SK-N-SH treated with all-trans-retinoic acid at 6 μM for 48 hours (cell line): ENCODE measurements around the gene EML6.

Experiments used
- ARNTL ChIP-seq: fragments of 450-650 bp; formaldehyde crosslinking; IDR thresholded peaks from 2 replicates; pipeline ENCODE4 v1.5.0; 2020; ENCODE audit warnings: low read depth, mild to moderate bottlenecking, moderate library complexity, borderline replicate concordance
- CREB5 ChIP-seq: fragments of 250-450 bp; sonication (Bioruptor Pico); IDR thresholded peaks from 2 replicates; pipeline ENCODE4 v1.5.1; 2020; ENCODE audit warnings: low read depth, mild to moderate bottlenecking, moderate library complexity
- ISL1 ChIP-seq: fragments of 250-450 bp; sonication (Bioruptor Pico); IDR thresholded peaks from 2 replicates; pipeline ENCODE4 v2.1.2; 2022; ENCODE audit warnings: mild to moderate bottlenecking, moderate library complexity
- OSR1 ChIP-seq: fragments of 250-450 bp; sonication (Bioruptor Pico); IDR thresholded peaks from 2 replicates; pipeline ENCODE4 v1.8.0; 2022; ENCODE audit warnings: moderate library complexity, mild to moderate bottlenecking, inconsistent platforms
- PATZ1 ChIP-seq: fragments of 250-450 bp; sonication (Bioruptor Pico); IDR thresholded peaks from 2 replicates; pipeline ENCODE4 v1.8.0; 2020; ENCODE audit warnings: mild to moderate bottlenecking, moderate library complexity, borderline replicate concordance
- RARB ChIP-seq: fragments of 250-450 bp; sonication (Bioruptor Pico); IDR thresholded peaks from 2 replicates; pipeline ENCODE4 v1.8.0; 2021; ENCODE audit warnings: mild to moderate bottlenecking, moderate library complexity
- TCF4 ChIP-seq: fragments of 250-450 bp; sonication (Bioruptor Pico); IDR thresholded peaks from 2 replicates; pipeline ENCODE4 v1.8.0; 2021; ENCODE audit warnings: mild to moderate bottlenecking, moderate library complexity, borderline replicate concordance
- TOX ChIP-seq: fragments of 250-450 bp; sonication (Bioruptor Pico); IDR thresholded peaks from 2 replicates; pipeline ENCODE4 v1.8.0; 2021; ENCODE audit warnings: mild to moderate bottlenecking, moderate library complexity, borderline replicate concordance
- ZC3H10 ChIP-seq: fragments of 250-450 bp; sonication (Bioruptor Pico); IDR thresholded peaks from 2 replicates; pipeline ENCODE4 v1.5.1; 2021; ENCODE audit warnings: mild to moderate bottlenecking, moderate library complexity
- ZFP30 ChIP-seq: fragments of 450-650 bp; formaldehyde crosslinking; IDR thresholded peaks from 2 replicates; pipeline ENCODE4 v1.5.0; 2022; ENCODE audit warnings: mild to moderate bottlenecking, moderate library complexity
- ZNF70 ChIP-seq: fragments of 450-650 bp; formaldehyde crosslinking; IDR thresholded peaks from 2 replicates; pipeline ENCODE4 v1.5.0; 2020; ENCODE audit warnings: mild to moderate bottlenecking, moderate library complexity
- TF ChIP-seq, protein P1 (sequence below): fragments of 250-450 bp; sonication (Bioruptor Pico); IDR thresholded peaks from 2 replicates; pipeline ENCODE4 v1.5.1; 2021; ENCODE audit warnings: mild to moderate bottlenecking, moderate library complexity
- TF ChIP-seq, protein P2 (sequence below): fragments of 250-450 bp; sonication (Bioruptor Pico); IDR thresholded peaks from 2 replicates; pipeline ENCODE4 v1.5.0; 2020; ENCODE audit warnings: mild to moderate bottlenecking, moderate library complexity

GRCh38 chr2:54809819-54810218 is 86.4 kb downstream of the EML6 start:
- TF ChIP-seq OSR1 (CRISPR knock-in tag) (no peak), ZFP30 (CRISPR knock-in tag) (no peak), ISL1 (CRISPR knock-in tag) (no peak), PATZ1 (CRISPR knock-in tag) (no peak), TOX (no peak), ZNF70 (CRISPR knock-in tag) (no peak), ARNTL (CRISPR knock-in tag) (no peak), TCF4 (CRISPR knock-in tag) (no peak), RARB (CRISPR knock-in tag) (no peak), ZC3H10 (CRISPR knock-in tag) (no peak), CREB5 (CRISPR knock-in tag) (0 out of 2 replicates have a peak, but pooled peaks have one; percentile 45)
- TF ChIP-seq, protein P1, sequence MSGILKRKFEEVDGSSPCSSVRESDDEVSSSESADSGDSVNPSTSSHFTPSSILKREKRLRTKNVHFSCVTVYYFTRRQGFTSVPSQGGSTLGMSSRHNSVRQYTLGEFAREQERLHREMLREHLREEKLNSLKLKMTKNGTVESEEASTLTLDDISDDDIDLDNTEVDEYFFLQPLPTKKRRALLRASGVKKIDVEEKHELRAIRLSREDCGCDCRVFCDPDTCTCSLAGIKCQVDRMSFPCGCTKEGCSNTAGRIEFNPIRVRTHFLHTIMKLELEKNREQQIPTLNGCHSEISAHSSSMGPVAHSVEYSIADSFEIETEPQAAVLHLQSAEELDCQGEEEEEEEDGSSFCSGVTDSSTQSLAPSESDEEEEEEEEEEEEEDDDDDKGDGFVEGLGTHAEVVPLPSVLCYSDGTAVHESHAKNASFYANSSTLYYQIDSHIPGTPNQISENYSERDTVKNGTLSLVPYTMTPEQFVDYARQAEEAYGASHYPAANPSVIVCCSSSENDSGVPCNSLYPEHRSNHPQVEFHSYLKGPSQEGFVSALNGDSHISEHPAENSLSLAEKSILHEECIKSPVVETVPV = no peak
- TF ChIP-seq, protein P2, sequence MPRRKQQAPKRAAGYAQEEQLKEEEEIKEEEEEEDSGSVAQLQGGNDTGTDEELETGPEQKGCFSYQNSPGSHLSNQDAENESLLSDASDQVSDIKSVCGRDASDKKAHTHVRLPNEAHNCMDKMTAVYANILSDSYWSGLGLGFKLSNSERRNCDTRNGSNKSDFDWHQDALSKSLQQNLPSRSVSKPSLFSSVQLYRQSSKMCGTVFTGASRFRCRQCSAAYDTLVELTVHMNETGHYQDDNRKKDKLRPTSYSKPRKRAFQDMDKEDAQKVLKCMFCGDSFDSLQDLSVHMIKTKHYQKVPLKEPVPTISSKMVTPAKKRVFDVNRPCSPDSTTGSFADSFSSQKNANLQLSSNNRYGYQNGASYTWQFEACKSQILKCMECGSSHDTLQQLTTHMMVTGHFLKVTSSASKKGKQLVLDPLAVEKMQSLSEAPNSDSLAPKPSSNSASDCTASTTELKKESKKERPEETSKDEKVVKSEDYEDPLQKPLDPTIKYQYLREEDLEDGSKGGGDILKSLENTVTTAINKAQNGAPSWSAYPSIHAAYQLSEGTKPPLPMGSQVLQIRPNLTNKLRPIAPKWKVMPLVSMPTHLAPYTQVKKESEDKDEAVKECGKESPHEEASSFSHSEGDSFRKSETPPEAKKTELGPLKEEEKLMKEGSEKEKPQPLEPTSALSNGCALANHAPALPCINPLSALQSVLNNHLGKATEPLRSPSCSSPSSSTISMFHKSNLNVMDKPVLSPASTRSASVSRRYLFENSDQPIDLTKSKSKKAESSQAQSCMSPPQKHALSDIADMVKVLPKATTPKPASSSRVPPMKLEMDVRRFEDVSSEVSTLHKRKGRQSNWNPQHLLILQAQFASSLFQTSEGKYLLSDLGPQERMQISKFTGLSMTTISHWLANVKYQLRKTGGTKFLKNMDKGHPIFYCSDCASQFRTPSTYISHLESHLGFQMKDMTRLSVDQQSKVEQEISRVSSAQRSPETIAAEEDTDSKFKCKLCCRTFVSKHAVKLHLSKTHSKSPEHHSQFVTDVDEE (CRISPR knock-in tag) = no peak
